GM23248 (cell line): ENCODE results near the gene ANKRD28.

Experiments
- EZH2 ChIP-seq: fragments of 200-600 bp; sonication (generic); IDR thresholded peaks from 2 replicates; pipeline ENCODE4 v1.6.1; 2018; ENCODE audit warnings: antibody characterized with exemption, mild to moderate bottlenecking; ENCODE audit not compliant: insufficient read depth, poor library complexity, severe bottlenecking
- EZH2phosphoT487 ChIP-seq: fragments of 200-600 bp; sonication (generic); IDR thresholded peaks from 2 replicates; pipeline ENCODE4 v1.6.1; 2018; ENCODE audit warnings: antibody characterized with exemption, moderate library complexity, mild to moderate bottlenecking, low read depth; ENCODE audit not compliant: insufficient read depth

DNA sequence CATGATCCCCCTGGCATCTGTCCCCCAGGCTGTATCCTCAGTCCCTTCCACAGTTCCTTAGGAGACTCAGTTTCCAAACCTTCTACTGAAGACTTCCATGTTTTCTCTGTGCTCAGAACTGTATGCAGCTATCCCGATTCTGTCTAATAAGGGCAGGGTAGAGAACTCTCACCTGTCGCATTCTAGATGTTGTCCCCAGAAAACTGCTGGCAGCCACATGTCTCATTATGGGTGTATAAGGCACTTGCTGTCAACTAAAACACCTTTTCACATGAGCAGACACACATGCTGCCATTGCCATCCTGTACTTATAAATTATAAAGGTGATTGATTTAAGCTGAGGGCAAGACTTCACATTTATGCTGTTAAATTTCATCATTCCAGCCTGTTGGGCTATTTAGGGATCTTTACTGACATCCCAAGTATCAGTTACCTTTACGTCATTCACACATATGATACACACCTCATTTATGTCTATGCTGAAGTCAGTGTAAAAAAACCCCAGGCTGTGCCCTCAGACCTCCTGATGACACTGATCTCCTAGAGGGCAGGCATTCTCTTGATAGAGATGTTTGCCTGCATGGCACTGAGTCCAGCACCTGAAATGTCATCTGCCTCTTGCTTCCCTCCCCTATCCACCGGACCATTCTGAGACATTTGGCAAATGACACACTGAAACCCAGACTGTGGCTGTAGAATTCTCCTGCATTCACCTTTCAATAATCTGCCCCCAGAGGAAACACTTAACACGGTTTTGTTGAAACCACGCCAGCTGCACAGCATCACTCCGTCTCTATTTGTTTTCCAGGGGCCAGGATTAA is 160.4 kb downstream of the ANKRD28 start:
- TF ChIP-seq EZH2 = no peak
- no peak for TF ChIP-seq EZH2phosphoT487
